ENCODE data around the gene NR2C2AP. TPM values are rescaled to one million over a fixed set of nuclear protein-coding genes. Genes with fewer than 3 reads are reported as not detected.

Gene NR2C2AP
- total RNA-seq, 4 donors from 2014 or later = 13.5 to 21.3 (median 15.1) TPM

GRCh38 chr19:19238126-19238894 lies 35.1 kb upstream of the NR2C2AP start:
- H3K36me3 ChIP-seq = peaks cover 0 to 4% (median 0%) of the 10 kb centered on the region in 3 donors
- H3K4me3 ChIP-seq = no peak overlapping the region
- 75 to 83% methylated on average over 14 to 16 of the region's 18 CpGs for WGBS, 2 donors
- DNase-seq (ENCODE audit: low spot score in 2 of 2) = no peak
- no peaks in the 10 kb centered on the region for H3K4me1 ChIP-seq
- H3K27ac ChIP-seq = no peak overlapping the region
- peaks cover 0 to 15% of the 10 kb centered on the region in 2 donors for H3K27me3 ChIP-seq
- TF ChIP-seq EP300 (IDR thresholded peaks at IDR 0.05) = no peak
- TF ChIP-seq CTCF (IDR thresholded peaks at IDR 0.05) = no peak
- TF ChIP-seq POLR2A (IDR thresholded peaks at IDR 0.05) = no peak
- H3K9me3 ChIP-seq = peaks cover 0 to 31% (median 5%) of the 10 kb centered on the region in 4 donors

- no peak overlapping the region for H3K4me3 ChIP-seq
- DNase-seq (ENCODE audit: low spot score in 2 of 2) = no peak
- H3K27me3 ChIP-seq = peaks cover 0 to 13% of the 10 kb centered on the region in 2 donors
- no peaks in the 10 kb centered on the region for H3K4me1 ChIP-seq
- TF ChIP-seq EP300 (IDR thresholded peaks at IDR 0.05) (no peak), POLR2A (IDR thresholded peaks at IDR 0.05) (no peak), CTCF (IDR thresholded peaks at IDR 0.05) (no peak)
- peaks cover 0 to 4% (median 0%) of the 10 kb centered on the region in 3 donors for H3K36me3 ChIP-seq
- H3K9me3 ChIP-seq = peaks cover 0 to 38% (median 5%) of the 10 kb centered on the region in 4 donors
- H3K27ac ChIP-seq = no peak overlapping the region
These were observed 33.0 kb upstream of the NR2C2AP start for GRCh38 chr19:19236173-19236572.

GRCh38 chr19:19234220-19234816 lies 31.1 kb upstream of the NR2C2AP start:
- no peaks in the 10 kb centered on the region for H3K4me1 ChIP-seq
- no peak overlapping the region for H3K27ac ChIP-seq
- WGBS, 2 donors = 72 to 93% methylated on average over 2 of the region's 2 CpGs
- no peak overlapping the region for H3K4me3 ChIP-seq
- no peak for DNase-seq (ENCODE audit: low spot score in 2 of 2)
- H3K27me3 ChIP-seq = no peaks in the 10 kb centered on the region
- peaks cover 0 to 38% (median 5%) of the 10 kb centered on the region in 4 donors for H3K9me3 ChIP-seq
- TF ChIP-seq POLR2A (IDR thresholded peaks at IDR 0.05) = no peak
- TF ChIP-seq CTCF (IDR thresholded peaks at IDR 0.05) = no peak
- no peak for TF ChIP-seq EP300 (IDR thresholded peaks at IDR 0.05)
- H3K36me3 ChIP-seq = peaks cover 0 to 4% (median 0%) of the 10 kb centered on the region in 3 donors

GRCh38 chr19:19232261-19232721 lies 29.1 kb upstream of the NR2C2AP start:
- Histone ChIP-seq H3K4me3 (no peak overlapping the region), H3K36me3 (peaks cover 0 to 4% (median 0%) of the 10 kb centered on the region in 3 donors), H3K9me3 (peaks cover 0 to 38% (median 5%) of the 10 kb centered on the region in 4 donors), H3K4me1 (no peaks in the 10 kb centered on the region), H3K27ac (no peak overlapping the region), H3K27me3 (peaks cover 0 to 6% of the 10 kb centered on the region in 2 donors)
- WGBS, 2 donors = 66 to 79% methylated on average over 16 to 19 of the region's 19 CpGs
- TF ChIP-seq EP300 (IDR thresholded peaks at IDR 0.05) = no peak
- TF ChIP-seq CTCF (IDR thresholded peaks at IDR 0.05) = no peak
- no peak for TF ChIP-seq POLR2A (IDR thresholded peaks at IDR 0.05)
- DNase-seq (ENCODE audit: low spot score in 2 of 2) = no peak

GRCh38 chr19:19230999-19231398 lies 27.8 kb upstream of the NR2C2AP start:
- H3K9me3 ChIP-seq = peaks cover 0 to 34% (median 5%) of the 10 kb centered on the region in 4 donors
- no peak overlapping the region for H3K4me3 ChIP-seq
- peaks cover 0 to 4% (median 0%) of the 10 kb centered on the region in 3 donors for H3K36me3 ChIP-seq
- peaks cover 0 to 19% of the 10 kb centered on the region in 2 donors for H3K27me3 ChIP-seq
- no peaks in the 10 kb centered on the region for H3K4me1 ChIP-seq
- WGBS, 2 donors = 82 to 84% methylated on average over 9 of the region's 9 CpGs
- no peak for DNase-seq (ENCODE audit: low spot score in 2 of 2)
- no peak for TF ChIP-seq EP300 (IDR thresholded peaks at IDR 0.05)
- TF ChIP-seq POLR2A (IDR thresholded peaks at IDR 0.05) = no peak
- TF ChIP-seq CTCF (IDR thresholded peaks at IDR 0.05) = no peak
- no peak overlapping the region for H3K27ac ChIP-seq

All from tibial nerve (tissue), 4 donors.